GM08714 (cell line): Measurements from ENCODE around the gene EME2.
"Not testable (repeated sequence)": the region's sequence is repeated elsewhere in the genome, so short reads cannot be mapped to it uniquely, and the experiment has no call there.

ENCODE experiments used
- H3K4me3 ChIP-seq: fragments of 200-500 bp; sonication (Bioruptor generic); 2 replicates; pipeline ENCODE4 v1.5.1; 2014; ENCODE audit warnings: mild to moderate bottlenecking, low read length, inconsistent platforms
- ZNF274 ChIP-seq: IDR thresholded peaks from 2 replicates; pipeline ENCODE4 v1.6.1; 2012; ENCODE audit warnings: mild to moderate bottlenecking, low read depth, low read length

Gene EME2

GRCh38 chr16:1792836-1793577, 20.4 kb downstream of the EME2 start:
- no peak for TF ChIP-seq ZNF274
- no peak overlapping the region for H3K4me3 ChIP-seq

- TF ChIP-seq ZNF274: no peak
- H3K4me3 ChIP-seq: no peak within 1 kb of the TSS
These were observed 21.1 kb downstream of the EME2 start, which contains the start of gene IGFALS for GRCh38 chr16:1793578-1794220. Gene IGFALS (minus strand): TSS chr16:1793705. CDS start chr16:1793652, 53 bp downstream.

- H3K4me3 ChIP-seq: no peak overlapping the region
- no peak for TF ChIP-seq ZNF274
These were observed 21.7 kb downstream of the EME2 start for GRCh38 chr16:1794221-1794871.

GRCh38 chr16:1794908-1795666, 22.5 kb downstream of the EME2 start:
- H3K4me3 ChIP-seq: no peak overlapping the region
- TF ChIP-seq ZNF274: no peak

GRCh38 chr16:1799263-1799662, 26.7 kb downstream of the EME2 start:
- H3K4me3 ChIP-seq: not testable (repeated sequence)

- TF ChIP-seq ZNF274: no peak
- no peak overlapping the region for H3K4me3 ChIP-seq
These were observed 28.1 kb downstream of the EME2 start for GRCh38 chr16:1800701-1801100.

- no peak overlapping the region for H3K4me3 ChIP-seq
- TF ChIP-seq ZNF274: no peak
These were observed 35.0 kb downstream of the EME2 start for GRCh38 chr16:1807626-1808025.

GRCh38 chr16:1808691-1809090, 36.1 kb downstream of the EME2 start:
- no peak overlapping the region for H3K4me3 ChIP-seq
- TF ChIP-seq ZNF274: no peak

- no peak overlapping the region for H3K4me3 ChIP-seq
- TF ChIP-seq ZNF274: no peak
These were observed 36.7 kb downstream of the EME2 start for GRCh38 chr16:1809281-1809801.

- H3K4me3 ChIP-seq: no peak overlapping the region
- no peak for TF ChIP-seq ZNF274
These were observed 37.5 kb downstream of the EME2 start for GRCh38 chr16:1810106-1810505.

- no peak for TF ChIP-seq ZNF274
These were observed 37.9 kb downstream of the EME2 start for GRCh38 chr16:1810536-1810935.

GRCh38 chr16:1812732-1813163, 40.1 kb downstream of the EME2 start:
- TF ChIP-seq ZNF274: no peak
- no peak overlapping the region for H3K4me3 ChIP-seq

More at GRCh38 chr16:1810536-1810935, 37.9 kb downstream of the EME2 start:
- H3K4me3 ChIP-seq: no peak overlapping the region

- no peak for TF ChIP-seq ZNF274
- no peak overlapping the region for H3K4me3 ChIP-seq
These were observed 42.9 kb downstream of the EME2 start for GRCh38 chr16:1815461-1815860.
